ENCODE data around the gene AP3S2.
"Not testable (repeated sequence)": the region's sequence is repeated elsewhere in the genome, so short reads cannot be mapped to it uniquely, and the experiment has no call there.

AP3S2 gene

GRCh38 chr15:89799918-89800498 is 93.8 kb downstream of the AP3S2 start:
- no peak for DNase-seq (ENCODE audit: low spot score)

DNA sequence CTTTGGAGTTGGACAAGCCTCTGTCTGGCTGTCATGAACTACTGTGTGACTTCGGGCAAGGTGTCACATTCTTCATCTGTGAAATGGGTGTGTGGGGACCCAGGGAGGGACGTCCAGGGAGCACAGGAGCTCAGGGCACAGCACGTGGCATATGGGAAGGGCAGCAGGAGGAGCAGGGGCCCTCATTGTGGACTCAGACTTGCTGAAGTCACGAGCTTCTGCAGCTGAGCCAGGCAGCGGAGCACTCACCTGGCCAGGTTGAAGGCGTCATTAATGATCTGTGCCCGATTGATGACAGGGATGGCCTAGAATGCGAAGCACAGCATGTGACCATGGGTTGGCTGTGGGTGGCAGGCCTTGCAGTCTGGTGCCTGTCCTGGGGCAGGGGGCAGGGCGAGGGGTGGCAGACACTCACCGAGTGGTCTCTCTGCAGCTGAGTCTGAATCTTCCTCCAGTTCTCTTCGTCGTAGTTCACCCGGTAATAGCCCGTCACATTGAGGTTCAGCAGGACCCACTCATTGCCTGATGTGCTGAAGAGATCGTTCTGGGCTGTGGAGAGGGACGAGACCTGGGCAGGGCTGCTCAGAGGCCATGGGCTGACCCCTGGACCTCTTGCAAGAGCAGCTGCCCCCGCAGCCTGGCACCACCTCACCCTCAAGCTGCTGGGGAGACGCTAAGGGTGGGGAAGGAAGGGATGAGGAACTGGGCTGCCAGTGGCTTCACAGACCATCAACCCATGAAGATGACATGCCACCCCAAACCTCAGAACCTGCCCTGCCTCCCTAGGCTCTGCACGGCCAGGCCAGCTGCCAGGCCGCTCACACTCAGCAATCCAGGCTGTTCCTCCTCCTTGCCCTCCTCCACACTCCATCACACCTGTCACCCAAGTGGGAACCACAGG is 94.5 kb downstream of the AP3S2 start:
- no peak for DNase-seq (ENCODE audit: low spot score)

DNA sequence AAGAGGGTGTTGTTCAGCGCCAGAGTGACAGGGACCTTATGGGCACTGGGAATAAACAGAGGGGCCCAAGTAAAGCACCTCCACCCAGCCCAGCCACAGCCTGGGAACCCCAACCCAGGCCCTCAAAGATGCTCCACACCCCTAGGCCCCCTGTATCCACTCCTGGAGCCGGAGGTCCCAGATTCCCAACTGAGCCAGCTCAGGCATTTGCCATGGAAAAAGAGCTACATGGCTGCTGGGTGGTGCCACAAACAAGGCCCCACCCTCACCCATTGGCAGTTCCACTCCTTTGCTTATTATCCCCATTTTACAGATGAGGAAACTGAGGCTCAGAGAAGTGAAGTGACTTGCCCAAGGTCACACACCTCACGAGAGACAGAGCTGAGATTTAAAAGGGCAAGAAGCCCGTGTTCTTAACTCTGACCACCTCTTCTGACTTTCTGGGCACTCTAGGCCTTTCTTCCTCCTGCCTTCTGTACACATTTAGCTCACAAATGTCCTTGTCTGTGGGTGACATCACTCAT is 96.1 kb downstream of the AP3S2 start:
- DNase-seq (ENCODE audit: low spot score) = no peak

- no peak for DNase-seq (ENCODE audit: low spot score)
Observed at GRCh38 chr15:89795996-89796395, 97.8 kb downstream of the AP3S2 start.

DNA sequence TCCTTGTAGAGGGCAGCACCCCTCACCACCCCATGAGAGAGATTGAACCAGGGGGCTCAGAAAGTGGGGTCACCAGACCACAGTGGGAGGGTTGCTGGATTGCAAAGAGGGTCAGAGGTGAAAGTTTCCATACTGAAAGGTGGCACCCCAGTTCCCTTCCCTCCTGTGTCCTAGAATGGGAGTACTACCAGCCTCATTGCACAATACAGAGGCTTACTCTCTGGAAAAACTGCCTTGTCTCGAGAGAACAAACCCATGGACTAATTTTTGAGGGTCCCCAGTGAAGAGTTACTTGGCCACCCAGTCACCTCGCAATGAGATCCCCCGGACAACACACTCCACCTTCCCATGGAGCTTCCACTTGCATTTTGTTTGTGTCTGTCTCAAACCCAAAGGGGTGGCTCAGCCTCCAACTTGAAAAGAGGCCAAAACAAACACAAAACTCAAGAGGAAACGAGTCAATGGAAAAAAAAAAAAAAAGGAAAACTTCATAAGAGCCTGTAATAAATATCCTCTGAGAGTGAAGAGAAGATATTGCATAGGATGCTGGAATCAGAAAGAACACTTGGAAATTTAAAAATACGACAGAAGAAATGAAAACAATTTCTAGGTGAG is 99.1 kb downstream of the AP3S2 start:
- DNase-seq (ENCODE audit: low spot score) = no peak

GRCh38 chr15:89792106-89792805 is 101.5 kb downstream of the AP3S2 start:
- no peak for DNase-seq (ENCODE audit: low spot score)

DNA sequence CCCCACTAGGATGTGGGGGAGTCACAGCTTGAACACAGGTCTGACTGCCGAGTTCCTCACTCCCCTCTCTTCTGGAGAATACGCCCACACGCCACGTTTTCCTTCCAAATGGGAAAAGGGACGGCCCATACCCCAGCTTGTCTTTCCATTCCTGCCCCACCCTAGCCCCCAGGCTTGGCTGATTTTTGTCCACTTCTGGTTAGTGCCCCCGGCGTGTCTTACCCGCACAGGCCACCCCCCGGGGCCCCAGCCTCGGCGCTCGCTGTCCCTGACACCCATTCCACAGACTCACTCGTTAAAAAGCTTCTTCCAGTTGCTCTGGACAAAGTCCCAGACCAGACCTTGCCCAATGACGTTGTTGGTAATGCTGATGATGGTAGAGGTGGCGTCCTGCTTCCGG is 103.1 kb downstream of the AP3S2 start:
- DNase-seq (ENCODE audit: low spot score) = no peak

DNA sequence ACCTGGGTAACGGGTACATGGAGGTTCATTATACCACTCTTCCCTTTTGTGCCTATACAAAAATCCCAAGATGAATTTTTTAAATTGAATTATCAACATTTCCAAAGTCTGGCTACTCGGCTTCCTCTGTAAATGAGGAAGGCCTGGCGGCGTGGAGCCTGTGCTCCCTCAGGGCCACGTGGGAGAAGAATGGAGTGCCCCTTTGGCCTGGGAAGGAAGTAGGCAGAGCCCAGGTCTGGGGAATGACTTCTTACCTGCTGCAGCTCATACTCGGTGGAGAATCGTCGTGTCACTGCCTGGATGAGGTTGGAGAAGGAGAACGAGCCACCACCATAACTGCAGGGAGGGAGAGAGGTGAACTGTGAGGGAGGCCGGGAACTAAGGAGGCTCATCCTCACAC is 103.6 kb downstream of the AP3S2 start:
- DNase-seq (ENCODE audit: low spot score) = no peak

GRCh38 chr15:89788585-89788984 is 105.2 kb downstream of the AP3S2 start:
- not testable (repeated sequence) for DNase-seq (ENCODE audit: low spot score)

DNA sequence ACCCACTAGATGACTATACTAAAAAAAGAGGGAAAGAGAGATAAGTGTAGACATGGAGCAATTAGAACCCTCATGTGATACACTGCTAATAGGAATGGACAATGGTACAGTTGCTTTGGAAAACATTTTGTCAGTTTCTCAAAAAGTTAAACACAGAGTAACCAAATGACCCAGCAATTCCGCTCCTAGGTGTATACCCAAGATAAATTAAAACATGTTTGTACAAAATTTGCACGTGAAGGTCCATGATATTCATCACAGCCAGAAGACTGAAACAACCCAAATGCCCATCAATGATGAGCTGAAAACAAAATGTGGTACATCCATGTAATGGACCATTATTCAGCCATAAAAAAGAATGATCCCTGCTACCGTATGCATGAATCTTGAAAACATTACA is 105.8 kb downstream of the AP3S2 start:
- DNase-seq (ENCODE audit: low spot score) = no peak

- no peak for DNase-seq (ENCODE audit: low spot score)
Observed at GRCh38 chr15:89785774-89786140, 108.0 kb downstream of the AP3S2 start.

GRCh38 chr15:89785064-89785773 is 108.6 kb downstream of the AP3S2 start:
- no peak for DNase-seq (ENCODE audit: low spot score)

DNA sequence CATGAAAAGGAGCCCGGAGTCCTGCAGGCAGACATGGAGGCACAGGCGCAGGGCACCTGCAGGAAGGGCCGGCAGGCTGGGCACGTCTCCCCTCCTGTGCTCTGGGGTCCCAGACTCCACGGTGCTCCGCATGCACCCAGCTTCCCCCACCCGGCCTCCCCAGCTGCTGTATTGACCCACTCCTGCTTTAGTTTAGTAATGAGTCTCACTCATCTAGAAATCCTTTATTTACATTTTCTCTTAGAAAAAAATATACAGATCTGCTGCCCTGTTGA is 109.2 kb downstream of the AP3S2 start:
- DNase-seq (ENCODE audit: low spot score) = no peak

- no peak for DNase-seq (ENCODE audit: low spot score)
Observed at GRCh38 chr15:89783861-89784685, 109.7 kb downstream of the AP3S2 start.

DNA sequence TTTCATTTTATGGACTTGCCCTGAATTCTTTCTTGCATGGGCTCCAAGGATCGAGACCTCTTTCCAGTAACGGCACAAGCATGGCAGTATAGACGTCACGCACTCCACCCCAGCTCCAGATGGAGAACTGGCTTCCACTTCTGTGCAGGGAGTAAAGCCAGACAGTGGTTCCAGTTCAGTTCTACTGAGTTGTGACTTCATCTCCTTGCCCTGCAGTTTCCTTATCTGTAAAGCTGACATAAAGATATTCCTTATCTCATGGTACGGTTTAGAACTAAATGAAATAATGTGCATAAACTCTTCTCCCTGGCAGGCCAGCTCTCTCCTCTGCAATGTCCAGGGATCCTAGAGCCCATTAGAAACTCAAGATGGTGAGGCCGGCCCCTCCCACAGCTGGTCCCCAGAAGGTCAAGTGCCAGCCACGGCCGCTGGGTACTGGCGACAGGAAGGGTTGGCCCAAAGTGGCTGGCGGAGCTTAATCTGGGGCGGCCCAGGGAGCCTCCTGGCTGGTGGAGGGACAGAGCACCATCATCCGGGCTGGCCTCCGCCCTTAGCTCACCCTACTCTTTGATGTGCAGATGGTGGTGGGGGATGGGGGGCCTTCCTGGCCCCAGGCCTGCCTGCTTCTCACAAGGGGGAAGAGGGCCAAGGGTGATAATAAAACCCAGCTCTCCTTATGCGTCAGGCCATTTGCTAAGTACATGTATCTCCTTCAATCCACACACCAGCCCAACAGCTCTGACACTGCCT is 110.5 kb downstream of the AP3S2 start:
- DNase-seq (ENCODE audit: low spot score) = no peak

- not testable (repeated sequence) for DNase-seq (ENCODE audit: low spot score)
Observed at GRCh38 chr15:89782619-89782950, 111.2 kb downstream of the AP3S2 start.

DNA sequence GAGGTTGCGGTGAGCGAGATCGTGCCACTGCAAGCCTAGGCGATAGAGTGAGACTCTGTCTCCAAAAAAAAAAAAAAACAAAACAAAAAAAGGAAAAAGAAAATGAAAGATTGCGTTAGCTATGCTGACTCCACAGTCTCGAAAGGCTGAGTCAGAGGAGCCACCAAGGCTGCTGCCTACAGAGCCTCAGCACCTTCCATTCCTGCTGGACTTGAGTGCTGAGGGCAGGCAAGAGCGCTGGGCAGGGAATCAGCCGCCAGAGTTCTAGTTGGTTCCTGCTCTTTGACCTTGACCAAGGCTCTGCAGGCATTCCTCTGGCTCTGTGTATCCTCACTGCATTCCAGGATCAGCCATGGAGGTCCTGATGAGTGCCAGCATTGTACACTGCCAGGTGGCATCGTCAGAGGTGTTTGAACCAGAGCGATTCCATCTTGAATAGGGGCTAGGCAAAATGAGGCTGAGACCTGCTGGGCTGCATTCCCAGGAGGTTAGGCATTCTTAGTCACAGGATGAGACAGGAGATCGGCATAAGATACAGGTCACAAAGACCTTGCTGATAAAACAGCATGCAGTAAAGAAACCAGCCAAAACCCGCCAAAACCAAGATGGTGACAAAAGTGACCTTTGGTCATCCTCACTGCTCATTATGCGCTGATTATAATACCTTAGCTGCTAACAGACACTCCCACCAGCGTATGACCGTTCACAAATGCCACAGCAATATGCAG is 111.7 kb downstream of the AP3S2 start:
- DNase-seq (ENCODE audit: low spot score) = peak; percentile 40

GRCh38 chr15:89781055-89781454 is 112.7 kb downstream of the AP3S2 start:
- DNase-seq (ENCODE audit: low spot score) = peak; percentile 62

DNA sequence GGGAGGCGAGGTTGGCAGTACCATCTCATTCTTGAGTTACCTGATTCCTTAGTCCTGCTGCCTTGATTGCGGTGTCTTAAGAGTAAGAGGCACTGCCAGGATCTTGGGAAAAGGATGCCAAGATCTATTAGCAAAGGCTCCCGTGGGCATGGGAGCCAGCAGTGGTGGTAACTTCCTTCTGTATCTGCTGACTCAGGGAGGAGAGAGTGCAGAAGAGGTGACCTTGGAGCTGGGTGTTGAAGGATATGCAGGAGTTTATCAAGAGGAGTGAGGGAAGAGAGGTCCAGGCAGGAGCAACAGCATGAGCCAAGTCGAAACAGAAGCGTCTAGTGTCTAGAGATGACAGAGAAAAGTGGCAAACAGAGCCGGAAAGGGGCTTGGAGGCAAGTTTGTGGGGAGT is 113.2 kb downstream of the AP3S2 start:
- DNase-seq (ENCODE audit: low spot score) = no peak

All from activated CD4-positive, alpha-beta T cell treated with anti-CD3 and anti-CD28 coated beads, Interleukin-2, Interleukin-4, amounts not matched to agents 100 ng/mL and 50 ng/mL, durations not matched to agents 16 hours and 8 hours (primary cell).